Measurements from ENCODE around the gene CDADC1. TPM values are rescaled to one million over a fixed set of nuclear protein-coding genes. Genes with fewer than 3 reads are reported as not detected.

CDADC1 gene
- total RNA-seq, 1 donor from 2014 or later, result 12.5 TPM

DNA sequence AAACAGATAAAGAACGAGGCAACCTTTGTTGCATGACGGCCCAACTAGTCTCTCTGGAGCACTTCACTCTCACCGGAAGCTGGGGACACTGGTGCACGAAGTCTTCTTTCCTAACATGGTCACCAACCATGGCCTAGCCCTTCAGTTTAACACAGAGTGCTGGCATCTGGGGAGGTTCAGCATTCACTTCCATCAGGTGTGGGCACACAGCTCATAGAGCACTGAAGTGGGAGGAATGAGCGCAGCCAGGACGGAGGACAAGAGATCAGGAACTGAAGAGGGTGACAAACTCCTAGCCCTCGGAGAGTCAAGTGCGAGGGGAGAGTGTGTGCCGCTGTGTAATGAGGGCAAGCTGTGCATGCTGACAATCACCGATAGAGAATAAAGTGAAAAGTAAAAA is 92.4 kb downstream of the CDADC1 start:
- Mint-ChIP-seq H3K36me3 (peaks cover 4% of the 10 kb centered on the region), H3K4me1 (ENCODE audit: unreplicated experiment) (no peaks in the 10 kb centered on the region), H3K9me3 (no peaks in the 10 kb centered on the region), H3K27me3 (no peaks in the 10 kb centered on the region), H3K4me3 (no peak overlapping the region), H3K27ac (no peak overlapping the region)
- TF ChIP-seq, protein P1, sequence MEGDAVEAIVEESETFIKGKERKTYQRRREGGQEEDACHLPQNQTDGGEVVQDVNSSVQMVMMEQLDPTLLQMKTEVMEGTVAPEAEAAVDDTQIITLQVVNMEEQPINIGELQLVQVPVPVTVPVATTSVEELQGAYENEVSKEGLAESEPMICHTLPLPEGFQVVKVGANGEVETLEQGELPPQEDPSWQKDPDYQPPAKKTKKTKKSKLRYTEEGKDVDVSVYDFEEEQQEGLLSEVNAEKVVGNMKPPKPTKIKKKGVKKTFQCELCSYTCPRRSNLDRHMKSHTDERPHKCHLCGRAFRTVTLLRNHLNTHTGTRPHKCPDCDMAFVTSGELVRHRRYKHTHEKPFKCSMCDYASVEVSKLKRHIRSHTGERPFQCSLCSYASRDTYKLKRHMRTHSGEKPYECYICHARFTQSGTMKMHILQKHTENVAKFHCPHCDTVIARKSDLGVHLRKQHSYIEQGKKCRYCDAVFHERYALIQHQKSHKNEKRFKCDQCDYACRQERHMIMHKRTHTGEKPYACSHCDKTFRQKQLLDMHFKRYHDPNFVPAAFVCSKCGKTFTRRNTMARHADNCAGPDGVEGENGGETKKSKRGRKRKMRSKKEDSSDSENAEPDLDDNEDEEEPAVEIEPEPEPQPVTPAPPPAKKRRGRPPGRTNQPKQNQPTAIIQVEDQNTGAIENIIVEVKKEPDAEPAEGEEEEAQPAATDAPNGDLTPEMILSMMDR (conservative IDR thresholded peaks at IDR 0.05), result no peak
- DNase-seq (ENCODE audit: extremely low spot score, unreplicated experiment), result no peak

DNA sequence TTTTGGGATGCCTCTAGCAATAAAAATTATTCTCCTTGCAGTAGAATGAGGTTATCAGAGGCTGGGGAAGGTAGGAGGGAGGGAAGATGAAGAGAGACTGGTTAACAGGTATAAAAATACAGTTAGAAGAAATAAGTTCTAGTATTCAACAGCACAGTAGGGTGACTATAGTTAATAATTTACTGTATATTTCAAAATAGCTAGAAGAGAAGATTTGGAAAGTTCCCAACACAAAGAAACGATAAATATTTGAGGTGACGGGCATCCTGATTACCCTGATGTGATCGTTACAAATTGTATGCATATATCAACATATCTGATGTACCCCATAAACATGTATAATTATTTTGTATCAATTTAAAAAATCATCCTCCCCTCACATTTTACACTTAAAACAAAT is 93.8 kb downstream of the CDADC1 start:
- TF ChIP-seq, protein P1 (conservative IDR thresholded peaks at IDR 0.05), result no peak
- Mint-ChIP-seq H3K4me1 (ENCODE audit: unreplicated experiment) (no peaks in the 10 kb centered on the region), H3K9me3 (no peaks in the 10 kb centered on the region), H3K27me3 (no peaks in the 10 kb centered on the region), H3K4me3 (no peak overlapping the region), H3K27ac (no peak overlapping the region), H3K36me3 (peaks cover 4% of the 10 kb centered on the region)
- no peak for DNase-seq (ENCODE audit: extremely low spot score, unreplicated experiment)

DNA sequence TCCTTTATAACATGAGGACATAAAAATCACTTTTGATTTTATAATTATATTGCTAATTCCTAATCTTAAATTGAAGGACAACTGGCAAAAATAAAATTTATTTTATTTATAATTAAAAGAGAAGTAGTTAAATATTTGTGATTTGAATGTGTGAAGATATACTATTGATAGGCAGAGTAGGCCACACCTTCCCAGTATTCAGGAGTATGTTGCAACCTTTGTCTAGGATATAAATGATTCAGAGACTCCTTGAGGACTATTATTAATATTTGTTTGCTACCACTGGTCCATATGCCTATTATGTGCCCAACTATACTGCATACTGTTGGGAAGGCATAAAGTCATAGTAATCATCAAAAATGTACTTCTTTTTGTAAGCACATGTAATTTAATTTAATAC is 94.2 kb downstream of the CDADC1 start:
- peaks cover 4% of the 10 kb centered on the region for H3K36me3 Mint-ChIP-seq
- no peaks in the 10 kb centered on the region for H3K4me1 Mint-ChIP-seq (ENCODE audit: unreplicated experiment)
- no peaks in the 10 kb centered on the region for H3K27me3 Mint-ChIP-seq
- H3K9me3 Mint-ChIP-seq, result no peaks in the 10 kb centered on the region
- no peak overlapping the region for H3K27ac Mint-ChIP-seq
- DNase-seq (ENCODE audit: extremely low spot score, unreplicated experiment), result no peak
- TF ChIP-seq, protein P1 (conservative IDR thresholded peaks at IDR 0.05), result no peak
- H3K4me3 Mint-ChIP-seq, result no peak overlapping the region

DNA sequence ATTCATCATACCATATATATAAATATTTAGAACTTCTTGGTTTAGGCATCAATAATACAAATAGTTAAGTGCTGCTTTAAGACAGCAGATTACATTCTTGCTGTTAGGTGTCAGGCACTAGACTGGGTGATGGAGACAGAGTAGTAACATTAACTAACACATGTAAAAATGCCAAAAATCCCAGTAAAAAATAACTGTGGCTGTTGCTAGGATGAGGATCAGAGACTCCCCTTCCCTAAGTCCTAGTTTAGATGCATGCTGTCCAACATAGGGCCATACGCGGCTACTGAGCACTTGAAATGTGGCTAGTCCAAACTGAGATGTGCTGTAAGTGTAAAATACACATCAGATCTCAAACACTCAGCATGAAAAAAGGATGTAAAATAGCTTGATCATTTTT is 94.7 kb downstream of the CDADC1 start:
- Mint-ChIP-seq H3K4me3 (no peak overlapping the region), H3K9me3 (no peaks in the 10 kb centered on the region), H3K27me3 (no peaks in the 10 kb centered on the region), H3K36me3 (peaks cover 4% of the 10 kb centered on the region), H3K27ac (no peak overlapping the region), H3K4me1 (ENCODE audit: unreplicated experiment) (no peaks in the 10 kb centered on the region)
- DNase-seq (ENCODE audit: extremely low spot score, unreplicated experiment), result no peak
- TF ChIP-seq, protein P1 (conservative IDR thresholded peaks at IDR 0.05), result no peak

Other genes starting within 250 kb of the CDADC1 start
- gene MLNR, start 27.6 kb upstream of the CDADC1 start, total RNA-seq (ENCODE audit: low replicate concordance), result not detected in 2 replicates
- 11.4 and 18.1 TPM in 2 replicates for gene CAB39L, start 196.1 kb downstream of the CDADC1 start, total RNA-seq (ENCODE audit: low replicate concordance)
- 8.2 and 11.8 TPM in 2 replicates for gene SETDB2, start 196.3 kb downstream of the CDADC1 start, total RNA-seq (ENCODE audit: low replicate concordance)
- gene PHF11, start 248.0 kb downstream of the CDADC1 start, total RNA-seq (ENCODE audit: low replicate concordance), result 18.9 and 20.7 TPM in 2 replicates

All from type B pancreatic cell (in vitro differentiated cells).